Neuronal stem cell (in vitro differentiated cells): ENCODE data around the gene GYPC.

Source experiments
- DNase-seq: peaks from one replicate; pipeline ENCODE4 v3.0.0-alpha.2; 2013; ENCODE audit warnings: low spot score
- H2AFZ ChIP-seq: one replicate; pipeline ENCODE4 v1.6.1; 2013; ENCODE audit warnings: mild to moderate bottlenecking, low read length, inconsistent platforms
- H2AK5ac ChIP-seq: 2 replicates; pipeline ENCODE4 v1.6.1; 2013; ENCODE audit warnings: low read depth, mild to moderate bottlenecking, inconsistent platforms, low read length, moderate library complexity, mixed read lengths
- H2BK120ac ChIP-seq: 2 replicates; pipeline ENCODE4 v1.6.1; 2013; ENCODE audit warnings: low read depth, mild to moderate bottlenecking, inconsistent platforms, low read length, moderate library complexity, mixed read lengths
- H2BK12ac ChIP-seq: one replicate; pipeline ENCODE4 v1.6.1; 2013; ENCODE audit warnings: low read length, inconsistent platforms
- H2BK15ac ChIP-seq: 2 replicates; pipeline ENCODE4 v1.6.1; 2013; ENCODE audit warnings: mild to moderate bottlenecking, low read length, inconsistent platforms, mixed read lengths
- H2BK5ac ChIP-seq: one replicate; pipeline ENCODE4 v1.6.1; 2013; ENCODE audit warnings: inconsistent platforms, mild to moderate bottlenecking, low read length, moderate library complexity
- H3K14ac ChIP-seq: one replicate; pipeline ENCODE4 v1.6.1; 2013; ENCODE audit warnings: low read length, inconsistent platforms
- H3K18ac ChIP-seq: 2 replicates; pipeline ENCODE4 v1.6.1; 2013; ENCODE audit warnings: low read length, inconsistent platforms
- H3K23ac ChIP-seq: 2 replicates; pipeline ENCODE4 v1.6.1; 2013; ENCODE audit warnings: low read depth, mild to moderate bottlenecking, mixed read lengths, low read length, inconsistent platforms; ENCODE audit not compliant: poor library complexity
- H3K27ac ChIP-seq: replicated peaks from 3 replicates; pipeline ENCODE4 v1.5.1; 2013; ENCODE audit warnings: low read length, inconsistent platforms
- H3K27me3 ChIP-seq, 3 experiments: 2 replicates each; pipeline ENCODE4 v1.6.1; 2013; ENCODE audit warnings: low read length in 3 of 3, mild to moderate bottlenecking in 2 of 3, inconsistent platforms in 1 of 3, low read depth in 1 of 3, mixed read lengths in 1 of 3, moderate library complexity in 1 of 3; ENCODE audit not compliant: control insufficient read depth in 3 of 3, insufficient read depth in 3 of 3
- H3K36me3 ChIP-seq, 2 donors: replicated peaks in 1 of 2; 2 replicates each; pipeline ENCODE4 v1.6.1; 2013; ENCODE audit warnings: low read length in 2 of 2; ENCODE audit not compliant: control insufficient read depth in 2 of 2, insufficient read depth in 2 of 2
- H3K4ac ChIP-seq: 2 replicates; pipeline ENCODE4 v1.6.1; 2013; ENCODE audit warnings: inconsistent platforms, mild to moderate bottlenecking, low read length, moderate library complexity
- H3K4me1 ChIP-seq, 2 donors: 1 replicate in 1 of 2; 2 replicates in 1 of 2; pipeline ENCODE4 v1.6.1; 2013; ENCODE audit warnings: low read length in 2 of 2, low read depth in 1 of 2; ENCODE audit not compliant: control insufficient read depth in 2 of 2, insufficient read depth in 1 of 2
- H3K4me2 ChIP-seq: one replicate; pipeline ENCODE4 v1.6.1; 2013; ENCODE audit warnings: mild to moderate bottlenecking, low read length, inconsistent platforms; ENCODE audit not compliant: insufficient read depth, poor library complexity, severe bottlenecking
- H3K4me3 ChIP-seq, 2 donors: 2 replicates each; pipeline ENCODE4 v1.5.1; 2013; ENCODE audit warnings: low read length in 2 of 2, mild to moderate bottlenecking in 2 of 2, inconsistent platforms in 1 of 2, moderate library complexity in 1 of 2
- H3K79me1 ChIP-seq: one replicate; pipeline ENCODE4 v1.6.1; 2013; ENCODE audit warnings: low read depth, mild to moderate bottlenecking, inconsistent platforms, low read length, moderate library complexity
- H3K9ac ChIP-seq: one replicate; pipeline ENCODE4 v1.6.1; 2013; ENCODE audit warnings: mild to moderate bottlenecking, low read depth, low read length, inconsistent platforms; ENCODE audit not compliant: poor library complexity
- H3K9me3 ChIP-seq, 2 donors: replicated peaks in 1 of 2; 2 replicates each; pipeline versions ENCODE3 to v1.6.1; 2013; ENCODE audit warnings: low read length in 2 of 2, mild to moderate bottlenecking in 2 of 2, inconsistent platforms in 1 of 2, low read depth in 1 of 2, mixed read lengths in 1 of 2, moderate library complexity in 1 of 2; ENCODE audit not compliant: control insufficient read depth in 2 of 2, insufficient read depth in 1 of 2
- H4K8ac ChIP-seq: one replicate; pipeline ENCODE4 v1.6.1; 2013; ENCODE audit warnings: low read depth, mild to moderate bottlenecking, inconsistent platforms, low read length, moderate library complexity
- H4K91ac ChIP-seq: one replicate; pipeline ENCODE4 v1.6.1; 2013; ENCODE audit warnings: low read length, low read depth, mild to moderate bottlenecking, inconsistent platforms; ENCODE audit not compliant: poor library complexity
- WGBS, 2 donors: extraction: QIAGEN DNeasy Blood & Tissue Kit; methylation state at CpG; one replicate each; pipeline ENCODE4 v1.1.7; 2013; ENCODE audit warnings: missing lambda C conversion rate in 2 of 2, mixed read lengths in 1 of 2; ENCODE audit not compliant: insufficient read length in 2 of 2, insufficient replicate concordance in 1 of 2; ENCODE audit errors: extremely low coverage in 2 of 2; 5-methylcytosine and 5-hydroxymethylcytosine counted together

The GYPC gene

GRCh38 chr2:126704434-126705160 is 48.6 kb downstream of the GYPC start:
- no peak overlapping the region for H3K9ac ChIP-seq

DNA sequence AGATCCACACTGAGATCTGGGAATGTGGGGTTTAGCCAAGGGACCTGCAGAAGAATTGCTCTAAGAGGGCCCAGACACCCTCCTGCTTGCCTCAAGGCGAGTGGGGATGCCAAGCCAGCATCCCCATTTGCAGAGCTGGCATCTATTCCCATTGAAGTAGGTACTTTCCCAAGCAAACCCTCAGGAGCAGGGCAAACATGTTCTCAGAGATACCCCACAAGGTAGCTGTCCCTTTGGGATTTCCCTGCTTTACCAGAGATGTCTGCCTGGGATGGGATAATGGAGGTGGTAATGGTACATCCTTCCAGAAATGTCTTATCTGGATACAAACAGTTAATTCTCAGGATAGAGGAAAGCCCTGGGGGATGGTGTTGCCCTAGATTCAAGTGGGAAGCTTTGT is 51.2 kb downstream of the GYPC start:
- H2BK120ac ChIP-seq: no peak overlapping the region
- H3K18ac ChIP-seq: no peak overlapping the region
- H3K4me3 ChIP-seq: no peak overlapping the region
- H4K91ac ChIP-seq: no peak overlapping the region
- H3K4me2 ChIP-seq: no peak overlapping the region
- no peak overlapping the region for H3K27ac ChIP-seq
- H3K27me3 ChIP-seq: no peaks in the 10 kb centered on the region
- H3K9me3 ChIP-seq: no peaks in the 10 kb centered on the region
- no peaks in the 10 kb centered on the region for H3K4me1 ChIP-seq
- no peak overlapping the region for H2AK5ac ChIP-seq
- no peaks in the 10 kb centered on the region for H3K79me1 ChIP-seq
- H3K4ac ChIP-seq: no peak overlapping the region
- H3K9ac ChIP-seq: no peak overlapping the region
- no peak overlapping the region for H3K14ac ChIP-seq
- no peak overlapping the region for H2AFZ ChIP-seq
- no peak for DNase-seq
- H3K36me3 ChIP-seq: no peaks in the 10 kb centered on the region
- no peak overlapping the region for H2BK15ac ChIP-seq
- H2BK5ac ChIP-seq: no peak overlapping the region
- no peak overlapping the region for H2BK12ac ChIP-seq
- no peak overlapping the region for H4K8ac ChIP-seq
- WGBS, 2 donors: no CpG with 5 or more reads among the region's 1 CpG
- H3K23ac ChIP-seq: no peak overlapping the region

More at GRCh38 chr2:126704434-126705160, 48.6 kb downstream of the GYPC start:
- Histone ChIP-seq H2AK5ac (no peak overlapping the region), H3K4me1 (peaks cover 2 to 17% of the 10 kb centered on the region in 2 donors), H2BK5ac (no peak overlapping the region), H3K4ac (no peak overlapping the region), H3K18ac (no peak overlapping the region), H3K4me3 (no peak overlapping the region), H2AFZ (no peak overlapping the region), H3K27ac (no peak overlapping the region), H2BK12ac (no peak overlapping the region), H3K14ac (no peak overlapping the region), H3K79me1 (no peaks in the 10 kb centered on the region), H3K36me3 (no peaks in the 10 kb centered on the region), H4K91ac (no peak overlapping the region), H3K9me3 (peaks cover 0 to 6% of the 10 kb centered on the region in 2 donors), H2BK15ac (no peak overlapping the region), H2BK120ac (no peak overlapping the region), H3K23ac (no peak overlapping the region), H3K4me2 (no peak overlapping the region), H4K8ac (no peak overlapping the region), H3K27me3 (no peaks in the 10 kb centered on the region)
- no peak for DNase-seq
- no CpG with 5 or more reads among the region's 2 CpGs for WGBS, 2 donors

DNA sequence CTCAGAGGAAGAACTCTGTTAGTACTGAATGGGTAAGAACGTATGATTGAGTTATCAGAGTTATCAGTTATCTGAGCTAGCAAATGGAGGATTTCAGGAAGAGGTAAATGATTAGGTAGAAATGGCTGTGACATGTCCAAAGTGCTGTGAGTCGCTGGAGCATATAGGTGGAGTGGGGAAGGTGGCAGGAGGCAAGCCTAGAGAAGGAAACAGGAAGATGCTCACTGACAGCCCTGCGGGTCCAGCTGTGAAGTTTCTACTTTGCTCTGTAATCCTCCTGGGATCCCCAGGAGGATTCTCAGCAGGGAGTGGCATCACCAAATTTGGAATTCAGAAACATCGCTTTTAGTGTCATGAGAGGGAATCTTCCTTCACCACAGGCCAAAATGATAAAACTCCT is 52.0 kb downstream of the GYPC start:
- Histone ChIP-seq H3K4me1 (no peaks in the 10 kb centered on the region), H3K18ac (no peak overlapping the region), H3K79me1 (no peaks in the 10 kb centered on the region), H3K14ac (no peak overlapping the region), H3K4me2 (no peak overlapping the region), H2BK12ac (no peak overlapping the region), H2BK120ac (no peak overlapping the region), H3K27ac (no peak overlapping the region), H3K23ac (no peak overlapping the region), H3K4me3 (no peak overlapping the region), H3K9me3 (no peaks in the 10 kb centered on the region), H3K36me3 (no peaks in the 10 kb centered on the region), H2AK5ac (no peak overlapping the region), H2BK15ac (no peak overlapping the region), H4K8ac (no peak overlapping the region), H4K91ac (no peak overlapping the region), H3K9ac (no peak overlapping the region), H3K4ac (no peak overlapping the region), H2AFZ (no peak overlapping the region), H3K27me3 (no peaks in the 10 kb centered on the region), H2BK5ac (no peak overlapping the region)
- no CpG with 5 or more reads among the region's 4 CpGs for WGBS, 2 donors
- no peak for DNase-seq

- no peak overlapping the region for H3K18ac ChIP-seq
- H3K4me2 ChIP-seq: no peak overlapping the region
- H2BK12ac ChIP-seq: no peak overlapping the region
- no peak overlapping the region for H3K4me3 ChIP-seq
- no peak overlapping the region for H2AK5ac ChIP-seq
- no peak overlapping the region for H4K8ac ChIP-seq
- H3K27ac ChIP-seq: no peak overlapping the region
- H2BK5ac ChIP-seq: no peak overlapping the region
- H3K23ac ChIP-seq: no peak overlapping the region
- WGBS, 2 donors: no CpG with 5 or more reads among the region's 6 CpGs
- H3K4ac ChIP-seq: no peak overlapping the region
- no peak overlapping the region for H2BK120ac ChIP-seq
- no peaks in the 10 kb centered on the region for H3K79me1 ChIP-seq
- H2AFZ ChIP-seq: no peak overlapping the region
- H2BK15ac ChIP-seq: no peak overlapping the region
- H3K9me3 ChIP-seq: no peaks in the 10 kb centered on the region
- H3K27me3 ChIP-seq: no peaks in the 10 kb centered on the region
- no peaks in the 10 kb centered on the region for H3K36me3 ChIP-seq
- no peak overlapping the region for H3K9ac ChIP-seq
- no peak for DNase-seq
- H3K14ac ChIP-seq: no peak overlapping the region
- no peak overlapping the region for H4K91ac ChIP-seq
- H3K4me1 ChIP-seq: no peaks in the 10 kb centered on the region
Measured at GRCh38 chr2:126714191-126714965, 58.4 kb downstream of the GYPC start.
